Smooth muscle cell (in vitro differentiated cells): ENCODE results near the gene KRTAP10-8. TPM values are rescaled to one million over a fixed set of nuclear protein-coding genes. Genes with fewer than 3 reads are reported as not detected.

Experiments
- DNase-seq: peaks from one replicate; lab custom pipeline; 2025; ENCODE audit not compliant: unreplicated experiment; lab: John Stamatoyannopoulos, UW
- H2AFZ ChIP-seq: fragments of 200-600 bp; sonication (generic); 2 replicates; pipeline ENCODE4 v1.6.0; 2016; ENCODE audit warnings: antibody characterized with exemption, low read depth, mild to moderate bottlenecking
- H3F3A ChIP-seq: fragments of 200-600 bp; sonication (generic); 2 replicates; pipeline ENCODE4 v1.6.0; 2017; ENCODE audit warnings: antibody characterized with exemption, low read depth
- H3K27ac ChIP-seq: fragments of 200-600 bp; sonication (generic); 2 replicates; pipeline ENCODE4 v1.5.1; 2016; ENCODE audit warnings: low read depth, mild to moderate bottlenecking
- H3K27me3 ChIP-seq: fragments of 200-600 bp; sonication (generic); 2 replicates; pipeline ENCODE4 v1.6.1; 2016; ENCODE audit warnings: low read depth, mild to moderate bottlenecking
- H3K36me3 ChIP-seq: fragments of 200-600 bp; sonication (generic); 2 replicates; pipeline ENCODE4 v1.5.1; 2016; ENCODE audit warnings: low read depth
- H3K4me1 ChIP-seq: fragments of 200-600 bp; sonication (generic); 2 replicates; pipeline ENCODE4 v1.5.1; 2016; ENCODE audit warnings: low read depth
- H3K4me2 ChIP-seq: fragments of 200-600 bp; sonication (generic); 2 replicates; pipeline ENCODE4 v1.6.0; 2016; ENCODE audit warnings: mild to moderate bottlenecking
- H3K4me3 ChIP-seq: fragments of 200-600 bp; sonication (generic); 2 replicates; pipeline ENCODE4 v1.5.1; 2016; ENCODE audit warnings: mild to moderate bottlenecking
- H3K79me2 ChIP-seq: fragments of 200-600 bp; sonication (generic); 2 replicates; pipeline ENCODE4 v1.6.0; 2016; ENCODE audit warnings: low read depth, mild to moderate bottlenecking
- H3K9ac ChIP-seq: fragments of 200-600 bp; sonication (generic); 2 replicates; pipeline ENCODE4 v1.6.0; 2016; ENCODE audit warnings: low read depth
- H3K9me3 ChIP-seq: fragments of 200-600 bp; sonication (generic); replicated peaks from 2 replicates; pipeline ENCODE4 v1.5.1; 2016; ENCODE audit warnings: low read depth
- H4K20me1 ChIP-seq: fragments of 200-600 bp; sonication (generic); 2 replicates; pipeline ENCODE4 v1.6.0; 2016; ENCODE audit warnings: low read depth
- WGBS: methylation state at CpG from one replicate; pipeline ENCODE4 v1.1.7; 2016; ENCODE audit warnings: low lambda C conversion rate; 5-methylcytosine and 5-hydroxymethylcytosine counted together
- polyA plus RNA-seq: library from polyadenylated mRNA; unstranded; fragments of >200 nt; fragmentation: Nextera tagmentation; extraction: Ambion mirVana; gene quantifications from 2 replicates; pipeline ENCODE4 v1.2.1, GENCODE V29; 2016
- total RNA-seq: library from RNA; depleted of rRNA; stranded (reverse); fragments of >200 nt; gene quantifications from 2 replicates; pipeline ENCODE4 v1.2.3, GENCODE V29; 2014
- TF ChIP-seq, protein P1 (sequence below): fragments of 200-600 bp; sonication (generic); IDR thresholded peaks from 2 replicates; pipeline ENCODE4 v1.5.1; 2017; ENCODE audit warnings: borderline replicate concordance, mild to moderate bottlenecking, antibody characterized with exemption; ENCODE audit not compliant: insufficient read depth, poor library complexity, severe bottlenecking

Gene KRTAP10-8
- total and polyA plus RNA-seq, 2 experiments from 2014 or later, result not detected

DNA sequence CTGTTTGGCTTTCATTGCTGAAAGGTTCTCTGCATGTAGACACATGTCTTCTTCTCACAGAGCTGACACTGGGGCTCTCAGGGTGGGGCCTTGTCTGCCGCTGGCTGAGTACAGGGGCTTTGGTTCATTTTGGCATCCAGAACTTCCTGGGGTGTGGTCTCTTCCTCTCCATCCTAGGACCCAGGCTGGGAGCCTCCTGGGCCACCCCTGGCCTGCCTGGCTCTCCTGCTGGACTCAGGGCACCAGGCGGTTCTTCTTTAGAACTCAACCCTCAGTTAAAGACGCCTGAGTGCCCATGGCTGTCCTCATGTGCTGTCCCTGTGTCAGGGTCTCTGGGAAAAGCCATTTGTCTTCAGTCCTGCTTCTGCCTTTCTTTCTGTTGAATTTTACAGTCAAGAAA is 26.0 kb upstream of the KRTAP10-8 start:
- WGBS, result 87% methylated on average over 3 of the region's 3 CpGs
- TF ChIP-seq, protein P1, sequence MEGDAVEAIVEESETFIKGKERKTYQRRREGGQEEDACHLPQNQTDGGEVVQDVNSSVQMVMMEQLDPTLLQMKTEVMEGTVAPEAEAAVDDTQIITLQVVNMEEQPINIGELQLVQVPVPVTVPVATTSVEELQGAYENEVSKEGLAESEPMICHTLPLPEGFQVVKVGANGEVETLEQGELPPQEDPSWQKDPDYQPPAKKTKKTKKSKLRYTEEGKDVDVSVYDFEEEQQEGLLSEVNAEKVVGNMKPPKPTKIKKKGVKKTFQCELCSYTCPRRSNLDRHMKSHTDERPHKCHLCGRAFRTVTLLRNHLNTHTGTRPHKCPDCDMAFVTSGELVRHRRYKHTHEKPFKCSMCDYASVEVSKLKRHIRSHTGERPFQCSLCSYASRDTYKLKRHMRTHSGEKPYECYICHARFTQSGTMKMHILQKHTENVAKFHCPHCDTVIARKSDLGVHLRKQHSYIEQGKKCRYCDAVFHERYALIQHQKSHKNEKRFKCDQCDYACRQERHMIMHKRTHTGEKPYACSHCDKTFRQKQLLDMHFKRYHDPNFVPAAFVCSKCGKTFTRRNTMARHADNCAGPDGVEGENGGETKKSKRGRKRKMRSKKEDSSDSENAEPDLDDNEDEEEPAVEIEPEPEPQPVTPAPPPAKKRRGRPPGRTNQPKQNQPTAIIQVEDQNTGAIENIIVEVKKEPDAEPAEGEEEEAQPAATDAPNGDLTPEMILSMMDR, result no peak
- Histone ChIP-seq H3K9me3 (peaks cover 9% of the 10 kb centered on the region), H3K9ac (no peak overlapping the region), H2AFZ (no peak overlapping the region), H3K36me3 (no peaks in the 10 kb centered on the region), H3F3A (no peaks in the 10 kb centered on the region), H4K20me1 (no peaks in the 10 kb centered on the region), H3K27ac (no peak overlapping the region), H3K4me2 (no peak overlapping the region), H3K79me2 (no peaks in the 10 kb centered on the region), H3K4me1 (peaks cover 3% of the 10 kb centered on the region), H3K4me3 (no peak overlapping the region), H3K27me3 (no peaks in the 10 kb centered on the region)
- no peak for DNase-seq

DNA sequence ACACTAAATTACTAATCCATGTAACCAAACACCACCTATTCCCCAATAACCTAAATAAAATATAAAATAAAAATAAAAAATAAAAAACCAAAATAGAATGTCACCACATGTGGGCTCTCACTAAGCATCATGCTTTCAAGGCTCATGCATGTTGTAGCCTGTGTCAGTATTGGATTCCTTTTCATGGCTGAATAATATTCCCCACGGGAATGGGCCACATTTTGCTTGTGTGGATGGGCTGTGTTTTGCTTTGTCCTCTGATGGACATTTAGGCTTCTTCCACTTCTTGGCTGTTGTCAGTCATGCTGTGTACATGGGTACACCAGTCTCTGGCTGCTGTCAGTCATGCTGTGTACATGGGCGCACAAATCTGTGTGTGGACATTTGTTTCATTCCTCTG is 22.8 kb upstream of the KRTAP10-8 start:
- H3K79me2 ChIP-seq, result no peaks in the 10 kb centered on the region
- 97% methylated on average over 2 of the region's 2 CpGs for WGBS
- H3K36me3 ChIP-seq, result no peaks in the 10 kb centered on the region
- no peaks in the 10 kb centered on the region for H3K9me3 ChIP-seq
- no peaks in the 10 kb centered on the region for H3K27me3 ChIP-seq
- peaks cover 6% of the 10 kb centered on the region for H3K4me1 ChIP-seq
- no peak overlapping the region for H3K9ac ChIP-seq
- H3K4me2 ChIP-seq, result no peak overlapping the region
- TF ChIP-seq, protein P1, result no peak
- no peak overlapping the region for H2AFZ ChIP-seq
- no peak for DNase-seq
- no peaks in the 10 kb centered on the region for H4K20me1 ChIP-seq
- H3F3A ChIP-seq, result no peaks in the 10 kb centered on the region
- H3K27ac ChIP-seq, result no peak overlapping the region
- H3K4me3 ChIP-seq, result no peak overlapping the region

DNA sequence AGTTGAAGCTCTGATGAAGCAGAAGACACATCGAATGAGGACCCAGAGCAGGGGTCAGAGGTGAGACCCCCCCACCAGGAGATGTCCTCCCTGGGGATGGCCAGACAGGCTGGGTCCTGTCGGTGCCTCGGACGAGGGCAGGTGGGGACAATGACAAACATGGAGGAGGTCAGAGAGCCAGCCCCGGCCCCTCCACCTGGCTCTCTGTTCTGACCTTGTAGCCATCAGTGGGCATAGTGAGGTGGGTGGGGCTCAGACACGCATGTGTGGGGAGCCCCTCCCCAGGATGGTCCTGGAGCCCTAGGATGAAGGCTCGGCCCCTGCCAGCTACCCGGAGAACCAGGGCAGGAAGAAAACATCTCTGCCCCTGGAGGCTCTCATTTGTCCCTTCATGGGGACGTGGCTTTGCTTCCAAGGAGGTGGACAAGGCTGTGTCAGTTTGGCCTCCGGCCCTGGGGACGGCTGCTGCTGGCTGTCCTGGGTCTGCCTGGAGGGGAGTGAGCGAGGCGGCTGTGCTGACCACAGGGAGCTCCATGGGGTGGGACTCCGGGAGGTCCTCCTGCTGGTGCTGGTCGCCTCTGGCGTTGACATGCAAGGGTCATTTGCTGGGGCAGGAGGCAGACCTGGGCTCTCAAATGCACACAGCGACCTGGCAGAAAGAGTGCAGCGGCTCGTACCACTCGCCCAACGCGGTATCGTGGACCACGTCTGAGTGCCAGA is 22.1 kb upstream of the KRTAP10-8 start:
- H4K20me1 ChIP-seq, result no peaks in the 10 kb centered on the region
- H3K4me3 ChIP-seq, result no peak overlapping the region

More for the DNA sequence above, 22.1 kb upstream of the KRTAP10-8 start:
- peaks cover 6% of the 10 kb centered on the region for H3K4me1 ChIP-seq
- TF ChIP-seq, protein P1, result no peak
- 98% methylated on average over 24 of the region's 24 CpGs for WGBS
- no peaks in the 10 kb centered on the region for H3K27me3 ChIP-seq
- no peak overlapping the region for H3K4me2 ChIP-seq
- H3F3A ChIP-seq, result no peaks in the 10 kb centered on the region
- no peak overlapping the region for H3K27ac ChIP-seq
- H3K36me3 ChIP-seq, result no peaks in the 10 kb centered on the region
- H2AFZ ChIP-seq, result no peak overlapping the region
- H3K79me2 ChIP-seq, result no peaks in the 10 kb centered on the region
- H3K9me3 ChIP-seq, result no peaks in the 10 kb centered on the region
- H3K9ac ChIP-seq, result no peak overlapping the region
- DNase-seq, result no peak
